ENCODE data around the gene CRP. TPM values are rescaled to one million over a fixed set of nuclear protein-coding genes. Genes with fewer than 3 reads are reported as not detected.
"Not testable (repeated sequence)": the region's sequence is repeated elsewhere in the genome, so short reads cannot be mapped to it uniquely, and the experiment has no call there.

CRP gene
- total RNA-seq, 2 experiments from 2014 or later = not detected

DNA sequence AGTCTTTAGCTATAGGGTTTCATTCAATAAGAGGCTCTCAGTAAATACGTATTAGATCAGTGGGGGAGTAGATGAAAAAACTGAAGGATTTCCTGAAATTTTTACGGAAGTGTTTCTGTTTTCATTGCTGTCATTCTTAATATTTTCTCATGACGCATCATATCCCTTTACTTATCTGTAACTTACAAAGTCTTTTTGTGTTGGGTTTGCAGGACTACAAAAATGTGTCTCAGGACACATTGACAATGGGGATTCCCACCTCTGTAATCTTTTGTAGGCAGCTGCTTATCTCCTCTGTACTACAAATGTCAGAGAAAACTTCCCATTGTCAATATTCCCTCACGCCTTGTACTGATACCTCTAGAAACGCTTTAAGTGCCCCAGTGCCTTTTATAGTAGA, 35.5 kb downstream of the CRP start:
- DNase-seq = no peak
- POLR2A ChIA-PET = no interaction called here
- no peaks in the 10 kb centered on the region for H3K4me1 Mint-ChIP-seq (ENCODE audit: low read depth)
- CTCF ChIA-PET = no interaction called here
- H3K4me3 Mint-ChIP-seq = no peak overlapping the region
- H3K27me3 Mint-ChIP-seq = peaks cover 9% of the 10 kb centered on the region
- no peaks in the 10 kb centered on the region for H3K36me3 Mint-ChIP-seq
- intact Hi-C loops (cut with micrococcal nuclease) = no loop called here
- H3K9me3 Mint-ChIP-seq = no peaks in the 10 kb centered on the region
- H3K27ac Mint-ChIP-seq = no peak overlapping the region

- no peak for DNase-seq
- H3K27me3 Mint-ChIP-seq = peaks cover 14% of the 10 kb centered on the region
- H3K36me3 Mint-ChIP-seq = no peaks in the 10 kb centered on the region
- no peaks in the 10 kb centered on the region for H3K4me1 Mint-ChIP-seq (ENCODE audit: low read depth)
- no peak overlapping the region for H3K4me3 Mint-ChIP-seq
- no peak overlapping the region for H3K27ac Mint-ChIP-seq
- ChIA-PET POLR2A (no interaction called here), CTCF (no interaction called here)
- intact Hi-C loops (cut with micrococcal nuclease) = no loop called here
- H3K9me3 Mint-ChIP-seq = no peaks in the 10 kb centered on the region
Measured at GRCh38 chr1:159675046-159675445, 39.3 kb downstream of the CRP start.

DNA sequence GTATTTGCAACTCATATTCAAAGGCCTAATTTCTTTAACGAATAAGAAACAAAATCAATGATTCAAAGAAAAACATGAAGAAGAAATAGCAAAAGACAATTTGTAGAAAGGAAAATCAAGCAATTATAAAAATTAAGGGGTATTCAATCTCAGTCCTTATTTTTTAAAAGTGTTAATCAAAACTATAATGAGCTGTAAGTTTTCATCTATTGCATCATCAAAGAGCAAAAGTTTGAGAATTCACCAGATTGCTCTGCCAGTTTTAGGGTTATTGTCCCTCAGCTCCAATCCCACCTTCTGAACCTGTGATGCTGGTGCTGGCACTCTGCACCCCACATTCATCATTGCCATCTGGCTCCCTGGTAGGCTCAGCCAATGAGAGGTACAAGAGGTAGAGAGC, 42.0 kb downstream of the CRP start:
- H3K27ac Mint-ChIP-seq = not testable (repeated sequence)

GRCh38 chr1:159669338-159669737, 45.1 kb downstream of the CRP start:
- no peaks in the 10 kb centered on the region for H3K4me1 Mint-ChIP-seq (ENCODE audit: low read depth)
- peaks cover 6% of the 10 kb centered on the region for H3K9me3 Mint-ChIP-seq
- intact Hi-C loops (cut with micrococcal nuclease) = no loop called here
- no peak overlapping the region for H3K4me3 Mint-ChIP-seq
- POLR2A ChIA-PET = no interaction called here
- H3K27ac Mint-ChIP-seq = no peak overlapping the region
- DNase-seq = no peak
- CTCF ChIA-PET = no interaction called here
- peaks cover 19% of the 10 kb centered on the region for H3K27me3 Mint-ChIP-seq
- H3K36me3 Mint-ChIP-seq = no peaks in the 10 kb centered on the region

More for the DNA sequence above, 42.0 kb downstream of the CRP start:
- intact Hi-C loops (cut with micrococcal nuclease); DNase-seq; H3K9me3 Mint-ChIP-seq; POLR2A ChIA-PET; H3K36me3 Mint-ChIP-seq; CTCF ChIA-PET; H3K4me1 Mint-ChIP-seq (ENCODE audit: low read depth); H3K4me3 Mint-ChIP-seq: not testable (repeated sequence)
- H3K27me3 Mint-ChIP-seq = peaks cover 17% of the 10 kb centered on the region

GRCh38 chr1:159668739-159669138, 45.6 kb downstream of the CRP start:
- ChIA-PET POLR2A (no interaction called here), CTCF (no interaction called here)
- intact Hi-C loops (cut with micrococcal nuclease) = no loop called here
- no peaks in the 10 kb centered on the region for H3K36me3 Mint-ChIP-seq
- peaks cover 8% of the 10 kb centered on the region for H3K9me3 Mint-ChIP-seq
- no peaks in the 10 kb centered on the region for H3K4me1 Mint-ChIP-seq (ENCODE audit: low read depth)
- H3K27ac Mint-ChIP-seq = no peak overlapping the region
- DNase-seq = no peak
- H3K4me3 Mint-ChIP-seq = no peak overlapping the region
- peaks cover 20% of the 10 kb centered on the region for H3K27me3 Mint-ChIP-seq

- Mint-ChIP-seq H3K9me3 (peaks cover 8% of the 10 kb centered on the region), H3K27ac (no peak overlapping the region), H3K36me3 (no peaks in the 10 kb centered on the region), H3K27me3 (peaks cover 15% of the 10 kb centered on the region), H3K4me1 (ENCODE audit: low read depth) (no peaks in the 10 kb centered on the region), H3K4me3 (no peak overlapping the region)
- DNase-seq = no peak
- POLR2A ChIA-PET = no interaction called here
- intact Hi-C loops (cut with micrococcal nuclease) = no loop called here
- CTCF ChIA-PET = no interaction called here
Measured at GRCh38 chr1:159664247-159664646, 50.1 kb downstream of the CRP start.

GRCh38 chr1:159663552-159663951, 50.8 kb downstream of the CRP start:
- intact Hi-C loops (cut with micrococcal nuclease) = no loop called here
- H3K27ac Mint-ChIP-seq = no peak overlapping the region
- peaks cover 8% of the 10 kb centered on the region for H3K9me3 Mint-ChIP-seq
- DNase-seq = no peak
- peaks cover 15% of the 10 kb centered on the region for H3K27me3 Mint-ChIP-seq
- no peaks in the 10 kb centered on the region for H3K36me3 Mint-ChIP-seq
- no peak overlapping the region for H3K4me3 Mint-ChIP-seq
- H3K4me1 Mint-ChIP-seq (ENCODE audit: low read depth) = no peaks in the 10 kb centered on the region
- ChIA-PET CTCF (no interaction called here), POLR2A (no interaction called here)

Other genes with a start within 250 kb of the CRP start
- not detected for gene OR10J5, start 178.6 kb downstream of the CRP start, total RNA-seq
- not detected for gene APCS, start 126.8 kb downstream of the CRP start, total RNA-seq
- gene DUSP23, start 66.4 kb upstream of the CRP start, total RNA-seq = 10 to 100 TPM; 26.9 to 28.3 TPM
- gene FCRL6, start 87.8 kb upstream of the CRP start, total RNA-seq = not detected
- under 1 TPM; 0.53 to 0.55 TPM for gene SLAMF8, start 112.3 kb upstream of the CRP start, total RNA-seq
- gene VSIG8, start 148.1 kb upstream of the CRP start, total RNA-seq = not detected
- 1 to 10 TPM; 2.1 to 2.2 TPM for gene CFAP45, start 185.6 kb upstream of the CRP start, total RNA-seq
- 100 to 1,000 TPM; 597 to 607 TPM for gene TAGLN2, start 210.9 kb upstream of the CRP start, total RNA-seq
- under 1 TPM in 1 of 2 experiments, not detected in 1; 0.05 TPM for gene IGSF9, start 231.0 kb upstream of the CRP start, total RNA-seq
- gene SLAMF9, start 239.6 kb upstream of the CRP start, total RNA-seq = not detected

All from activated CD4-positive, alpha-beta memory T cell treated with anti-CD3 and anti-CD28 coated beads for 36 hours (primary cell).